NB4 (cell line): ENCODE measurements around the gene ARPC1A.
A peak's percentile ranks its signal among the peaks of the same experiment; 100 is the strongest.
"Not testable (repeated sequence)": the region's sequence is repeated elsewhere in the genome, so short reads cannot be mapped to it uniquely, and the experiment has no call there.

ENCODE experiments used
- DNase-seq: peaks from one replicate; pipeline ENCODE4 v3.0.0; 2010; ENCODE audit warnings: low read depth
- H3K4me3 ChIP-seq: one replicate; pipeline ENCODE4 v1.5.1; 2011; ENCODE audit warnings: mild to moderate bottlenecking, low read depth, low read length, moderate library complexity
- CTCF ChIP-seq: IDR thresholded peaks from one replicate; pipeline ENCODE4 v1.5.1; 2012; ENCODE audit warnings: low read depth, low read length
- MAX ChIP-seq: IDR thresholded peaks from 2 replicates; pipeline ENCODE4 v1.6.1; 2011; ENCODE audit warnings: low read depth, low read length
- MYC ChIP-seq: IDR thresholded peaks from 2 replicates; pipeline ENCODE4 v1.6.1; 2011; ENCODE audit warnings: low read depth, low read length
- POLR2A ChIP-seq: IDR thresholded peaks from 2 replicates; pipeline ENCODE4 v1.6.1; 2011; ENCODE audit warnings: mild to moderate bottlenecking; ENCODE audit not compliant: insufficient read length; ENCODE audit errors: extremely low read depth

ARPC1A gene

GRCh38 chr7:99386584-99387238, 61.0 kb downstream of the ARPC1A start:
- no peak overlapping the region for H3K4me3 ChIP-seq
- peak; percentile 83 for DNase-seq
- TF ChIP-seq CTCF: peak; percentile 61
- peak; percentile 76 for TF ChIP-seq MAX
- TF ChIP-seq MYC: peak; percentile 35; the same call in 1 of the 2 replicates
- no peak for TF ChIP-seq POLR2A

- not testable (repeated sequence) for DNase-seq, H3K4me3 ChIP-seq
These were observed 61.5 kb downstream of the ARPC1A start for GRCh38 chr7:99387239-99387635.

- DNase-seq: no peak
- TF ChIP-seq MAX: no peak
- TF ChIP-seq CTCF: no peak
- no peak for TF ChIP-seq MYC
- TF ChIP-seq POLR2A: no peak
- H3K4me3 ChIP-seq: no peak overlapping the region
These were observed 62.2 kb downstream of the ARPC1A start for GRCh38 chr7:99387912-99388311.

GRCh38 chr7:99389772-99390171, 64.1 kb downstream of the ARPC1A start:
- TF ChIP-seq CTCF: no peak
- TF ChIP-seq POLR2A: no peak
- TF ChIP-seq MAX: no peak
- no peak for TF ChIP-seq MYC
- no peak overlapping the region for H3K4me3 ChIP-seq
- no peak for DNase-seq

- TF ChIP-seq MYC (no peak), CTCF (no peak), POLR2A (no peak), MAX (no peak)
- DNase-seq: peak; percentile 65
- no peak overlapping the region for H3K4me3 ChIP-seq
These were observed 65.4 kb downstream of the ARPC1A start for GRCh38 chr7:99390941-99391602.

GRCh38 chr7:99392046-99392445, 66.3 kb downstream of the ARPC1A start:
- no peak for DNase-seq
- TF ChIP-seq CTCF (no peak), POLR2A (peak; percentile 1)
- H3K4me3 ChIP-seq: no peak overlapping the region
